Left renal pelvis (tissue), 4 donors: ENCODE measurements around the gene ID2. TPM values are rescaled to one million over a fixed set of nuclear protein-coding genes. Genes with fewer than 3 reads are reported as not detected.
"Not testable (repeated sequence)": the region's sequence is repeated elsewhere in the genome, so short reads cannot be mapped to it uniquely, and the experiment has no call there.

ENCODE experiments used
- DNase-seq, 4 donors: peaks; one replicate each; pipeline ENCODE4 v3.0.0-alpha.2; 2013; ENCODE audit warnings: low read depth in 4 of 4, low spot score in 3 of 4
- polyA plus RNA-seq, 4 donors: library from polyadenylated mRNA; unstranded; fragments of 120-200 nt; gene quantifications; one replicate each; pipeline ENCODE4 v1.2.1, GENCODE V29; 2013; ENCODE audit not compliant: insufficient read length in 4 of 4

The ID2 gene
- polyA plus RNA-seq, 4 donors = 245 to 352 (median 299) TPM

DNA sequence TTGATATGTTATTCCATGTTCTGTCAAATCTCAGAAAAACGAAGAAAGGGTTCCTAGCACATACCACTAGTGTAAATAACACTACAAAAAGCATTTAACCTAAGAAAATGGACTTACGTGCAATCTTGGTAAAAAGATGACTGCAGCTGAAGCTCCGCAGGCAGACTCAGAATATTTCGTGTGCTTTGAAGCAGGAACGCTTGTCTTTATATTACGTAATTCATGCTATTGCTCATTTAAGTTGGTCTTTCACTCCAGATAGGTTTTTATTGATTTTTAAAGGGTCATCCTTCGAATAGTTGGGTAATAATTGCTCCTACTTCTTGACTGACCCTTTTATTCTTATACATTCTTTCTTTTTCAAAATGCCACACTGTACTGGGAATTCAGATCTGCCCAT is 44.0 kb downstream of the ID2 start:
- DNase-seq = no peak

DNA sequence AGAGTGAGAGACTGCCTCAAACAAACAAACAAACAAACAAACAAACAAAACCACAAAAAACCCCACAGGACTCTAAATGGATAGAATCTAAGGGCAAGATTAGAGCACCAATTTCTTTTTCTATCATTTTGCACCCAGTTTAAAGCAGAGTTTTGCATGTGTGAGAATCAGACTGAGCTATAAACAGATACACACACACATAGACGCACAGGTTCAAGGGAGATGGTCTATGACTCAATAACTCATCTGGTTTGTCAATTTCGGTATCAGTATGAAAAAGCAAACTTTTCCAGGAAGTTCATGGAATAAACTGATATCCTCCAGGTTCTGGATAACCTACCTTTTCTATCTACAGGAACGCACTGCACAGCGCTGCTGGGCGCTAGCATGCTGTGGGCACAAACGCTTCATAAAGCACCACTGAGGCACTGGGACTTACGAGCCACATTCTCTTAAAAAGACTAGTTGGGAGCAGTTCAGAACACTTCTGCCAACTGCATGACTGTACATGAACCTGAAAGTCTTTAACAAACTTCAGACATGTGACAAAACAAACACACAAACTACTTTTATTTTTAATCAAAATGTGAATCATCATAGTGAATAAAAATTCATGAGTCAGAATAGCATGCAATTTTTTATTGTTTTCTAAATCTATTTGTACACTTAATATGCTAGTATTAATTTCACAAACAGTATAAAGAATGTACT is 46.6 kb downstream of the ID2 start:
- no peak for DNase-seq

DNA sequence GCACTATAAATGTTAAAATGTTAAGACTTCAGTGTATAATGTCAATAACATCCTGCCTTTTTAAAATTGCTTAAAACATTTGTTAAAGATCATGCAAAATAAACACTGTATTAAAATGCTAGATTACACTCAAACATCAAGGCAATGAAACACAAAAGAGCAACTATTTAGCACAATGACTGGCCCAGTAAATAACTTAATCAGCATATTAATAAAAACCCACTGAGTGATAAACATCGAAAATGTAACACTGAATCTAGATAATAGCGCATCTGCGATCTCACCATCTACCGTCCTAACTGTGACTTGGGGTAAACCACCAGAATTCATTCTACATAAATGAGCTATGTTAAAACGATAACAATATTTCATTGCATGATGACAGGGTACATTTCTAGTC is 47.2 kb downstream of the ID2 start:
- DNase-seq = not testable (repeated sequence)

DNA sequence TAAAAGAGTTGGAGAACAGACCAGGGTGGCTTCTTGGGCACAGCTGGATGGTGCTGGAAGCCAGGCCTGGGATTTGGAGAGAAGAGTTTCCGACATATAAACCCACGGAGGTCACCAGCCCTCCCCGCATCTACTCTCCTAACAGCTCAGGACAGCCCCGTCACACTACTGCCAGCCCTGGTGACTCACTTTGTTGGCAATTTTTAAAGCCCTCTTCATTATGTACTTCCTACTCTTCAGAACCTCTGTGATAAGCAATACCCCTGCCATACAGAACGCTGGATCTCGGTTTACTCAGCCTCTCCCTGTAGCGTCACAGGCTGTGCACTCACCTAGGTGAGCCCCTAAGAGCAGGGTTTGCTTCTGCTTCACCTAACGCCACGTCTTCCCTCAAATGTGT is 48.1 kb downstream of the ID2 start:
- DNase-seq = no peak

DNA sequence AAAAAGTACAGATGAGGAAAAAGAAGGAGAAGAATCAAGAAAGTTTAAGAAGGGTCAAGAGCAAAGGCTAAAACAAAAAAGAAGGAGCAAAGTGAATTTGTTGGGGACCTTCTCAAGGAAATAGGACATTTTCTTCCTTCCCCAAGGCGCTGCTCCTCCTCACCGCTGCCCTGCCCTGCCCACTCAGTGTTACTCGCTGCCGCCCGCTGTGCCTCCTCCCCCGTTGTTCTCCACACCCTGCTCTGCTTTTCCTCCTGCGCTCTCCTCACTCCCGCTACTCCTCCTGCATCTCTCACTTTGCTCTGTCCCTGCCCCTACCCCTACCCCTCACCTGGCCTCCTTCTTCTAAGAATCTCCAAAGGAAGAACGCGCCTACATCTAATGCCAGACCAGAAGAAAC is 50.7 kb downstream of the ID2 start:
- no peak for DNase-seq

Other genes with a start within 250 kb of the ID2 start
- 100 to 1,000 TPM in 2 of 4 donors, 10 to 100 TPM in 2; 93.4 to 105 (median 99.0) TPM for gene KIDINS220, start 155.6 kb downstream of the ID2 start, polyA plus RNA-seq